Subcutaneous abdominal adipose tissue (tissue), 5 donors: ENCODE data around the gene ABCB10.
"Not testable (repeated sequence)": the region's sequence is repeated elsewhere in the genome, so short reads cannot be mapped to it uniquely, and the experiment has no call there.

Experiments used
- H3K27ac ChIP-seq: one replicate; pipeline ENCODE4 v1.7.0; 2013; ENCODE audit warnings: low read depth, mild to moderate bottlenecking, inconsistent platforms, low read length, moderate library complexity
- H3K27me3 ChIP-seq, 5 donors: one replicate each; pipeline ENCODE4 v1.7.0; 2013; ENCODE audit warnings: low read length in 5 of 5, inconsistent platforms in 1 of 5; ENCODE audit not compliant: control insufficient read depth in 5 of 5, insufficient read depth in 4 of 5
- H3K36me3 ChIP-seq, 5 donors: one replicate each; pipeline ENCODE4 v1.7.0; 2013; ENCODE audit warnings: low read length in 5 of 5; ENCODE audit not compliant: control insufficient read depth in 5 of 5, insufficient read depth in 5 of 5
- H3K4me1 ChIP-seq, 5 donors: one replicate each; pipeline ENCODE4 v1.7.0; 2013; ENCODE audit warnings: low read length in 5 of 5, mild to moderate bottlenecking in 3 of 5, moderate library complexity in 1 of 5; ENCODE audit not compliant: control insufficient read depth in 5 of 5, insufficient read depth in 5 of 5
- H3K4me3 ChIP-seq, 5 donors: one replicate each; pipeline ENCODE4 v1.7.0; 2013; ENCODE audit warnings: low read length in 5 of 5, low read depth in 1 of 5
- H3K9ac ChIP-seq, 5 donors: one replicate each; pipeline ENCODE4 v1.7.0; 2013; ENCODE audit warnings: low read length in 5 of 5, mild to moderate bottlenecking in 4 of 5, moderate library complexity in 3 of 5
- H3K9me3 ChIP-seq, 5 donors: one replicate each; pipeline ENCODE4 v1.7.0; 2013; ENCODE audit warnings: low read length in 5 of 5; ENCODE audit not compliant: control insufficient read depth in 5 of 5
- donor health status: healthy.
- donor health status: healthy.
- donor health status: healthy.
- donor health status: healthy.
- donor health status: healthy.

The ABCB10 gene

GRCh38 chr1:229511201-229511600, 47.3 kb downstream of the ABCB10 start:
- not testable (repeated sequence) for H3K27me3 ChIP-seq, H3K9ac ChIP-seq, H3K27ac ChIP-seq, H3K9me3 ChIP-seq, H3K36me3 ChIP-seq, H3K4me3 ChIP-seq
- peaks cover 10 to 30% (median 25%) of the 10 kb centered on the region in 5 donors for H3K4me1 ChIP-seq

- Histone ChIP-seq H3K36me3 (peaks cover 0 to 5% (median 4%) of the 10 kb centered on the region in 5 donors), H3K27me3 (no peaks in the 10 kb centered on the region), H3K4me3 (no peak overlapping the region), H3K9ac (no peak overlapping the region), H3K27ac (no peak overlapping the region), H3K9me3 (no peaks in the 10 kb centered on the region), H3K4me1 (peaks cover 10 to 29% (median 25%) of the 10 kb centered on the region in 5 donors)
Observed at GRCh38 chr1:229509576-229509975, 48.9 kb downstream of the ABCB10 start.

GRCh38 chr1:229508823-229509337, 49.6 kb downstream of the ABCB10 start:
- Histone ChIP-seq H3K4me1 (peaks cover 10 to 25% (median 22%) of the 10 kb centered on the region in 5 donors), H3K9ac (peak overlapping the region; percentile 97 to 99 (median 98)), H3K36me3 (peaks cover 0 to 7% (median 5%) of the 10 kb centered on the region in 5 donors), H3K27me3 (no peaks in the 10 kb centered on the region), H3K9me3 (no peaks in the 10 kb centered on the region), H3K4me3 (peak overlapping the region; percentile 89 to 99 (median 95)), H3K27ac (peak overlapping the region; percentile 95)

GRCh38 chr1:229507951-229508822, 50.3 kb downstream of the ABCB10 start, which contains the start of gene NUP133:
NUP133 (minus strand) TSS chr1:229508341; CDS start chr1:229508249, 92 bp downstream.
- H3K4me3 ChIP-seq = peak within 1 kb of the TSS; percentile 89 to 99 (median 95)
- peaks cover 0 to 7% (median 5%) of the 10 kb centered on the region in 5 donors for H3K36me3 ChIP-seq
- H3K4me1 ChIP-seq = peaks cover 10 to 25% (median 22%) of the 10 kb centered on the region in 5 donors
- H3K9me3 ChIP-seq = no peaks in the 10 kb centered on the region
- peak within 1 kb of the TSS; percentile 95 for H3K27ac ChIP-seq
- no peaks in the 10 kb centered on the region for H3K27me3 ChIP-seq
- peak within 1 kb of the TSS; percentile 97 to 99 (median 98) for H3K9ac ChIP-seq

GRCh38 chr1:229507502-229507901, 51.0 kb downstream of the ABCB10 start:
- no peaks in the 10 kb centered on the region for H3K27me3 ChIP-seq
- peak overlapping the region; percentile 89 to 97 (median 95) for H3K4me3 ChIP-seq
- H3K9ac ChIP-seq = peak overlapping the region; percentile 97 to 99 (median 98)
- no peaks in the 10 kb centered on the region for H3K9me3 ChIP-seq
- H3K4me1 ChIP-seq = peaks cover 10 to 25% (median 22%) of the 10 kb centered on the region in 5 donors
- H3K27ac ChIP-seq = peak overlapping the region; percentile 95
- peaks cover 0 to 8% (median 7%) of the 10 kb centered on the region in 5 donors for H3K36me3 ChIP-seq

GRCh38 chr1:229506633-229507032, 51.9 kb downstream of the ABCB10 start:
- Histone ChIP-seq H3K9me3 (no peaks in the 10 kb centered on the region), H3K9ac (peak overlapping the region in 1 of 5 donors; percentile 98), H3K36me3 (peaks cover 2 to 12% (median 11%) of the 10 kb centered on the region in 5 donors), H3K27ac (no peak overlapping the region), H3K4me3 (peak overlapping the region in 1 of 5 donors; percentile 95), H3K4me1 (peaks cover 10 to 25% (median 22%) of the 10 kb centered on the region in 5 donors), H3K27me3 (no peaks in the 10 kb centered on the region)

- Histone ChIP-seq H3K4me1 (no peaks in the 10 kb centered on the region), H3K4me3 (no peak overlapping the region), H3K36me3 (peaks cover 52 to 86% (median 77%) of the 10 kb centered on the region in 5 donors), H3K9ac (no peak overlapping the region), H3K27me3 (no peaks in the 10 kb centered on the region), H3K9me3 (no peaks in the 10 kb centered on the region), H3K27ac (no peak overlapping the region)
Observed at GRCh38 chr1:229495782-229496181, 62.7 kb downstream of the ABCB10 start.

GRCh38 chr1:229487181-229487580, 71.3 kb downstream of the ABCB10 start:
- H3K4me1 ChIP-seq = no peaks in the 10 kb centered on the region
- H3K36me3 ChIP-seq = peaks cover 33 to 85% (median 66%) of the 10 kb centered on the region in 5 donors
- no peak overlapping the region for H3K4me3 ChIP-seq
- H3K27ac ChIP-seq = no peak overlapping the region
- H3K9me3 ChIP-seq = no peaks in the 10 kb centered on the region
- no peaks in the 10 kb centered on the region for H3K27me3 ChIP-seq
- no peak overlapping the region for H3K9ac ChIP-seq

- Histone ChIP-seq H3K27me3 (no peaks in the 10 kb centered on the region), H3K9ac (no peak overlapping the region), H3K4me3 (no peak overlapping the region), H3K4me1 (peaks cover 0 to 2% (median 0%) of the 10 kb centered on the region in 5 donors), H3K9me3 (no peaks in the 10 kb centered on the region), H3K36me3 (peaks cover 29 to 84% (median 65%) of the 10 kb centered on the region in 5 donors), H3K27ac (no peak overlapping the region)
Observed at GRCh38 chr1:229485318-229485717, 73.2 kb downstream of the ABCB10 start.

GRCh38 chr1:229482511-229482910, 76.0 kb downstream of the ABCB10 start:
- Histone ChIP-seq H3K27me3 (no peaks in the 10 kb centered on the region), H3K36me3 (peaks cover 43 to 88% (median 65%) of the 10 kb centered on the region in 5 donors), H3K4me3 (no peak overlapping the region), H3K9ac (no peak overlapping the region), H3K27ac (no peak overlapping the region), H3K4me1 (peaks cover 0 to 2% (median 0%) of the 10 kb centered on the region in 5 donors), H3K9me3 (no peaks in the 10 kb centered on the region)
